ENCODE measurements around the gene ATP8A1.
"Not testable (repeated sequence)": the region's sequence is repeated elsewhere in the genome, so short reads cannot be mapped to it uniquely, and the experiment has no call there.

The ATP8A1 gene

GRCh38 chr4:42397635-42398170 lies 259.2 kb downstream of the ATP8A1 start:
- DNase-seq = no peak

- DNase-seq = no peak
Measured at GRCh38 chr4:42396752-42397634, 259.9 kb downstream of the ATP8A1 start, which contains the start of gene SHISA3. SHISA3 (plus strand) TSS chr4:42397488; CDS start chr4:42398057, 569 bp downstream.

- DNase-seq = no peak
Measured at GRCh38 chr4:42396361-42396751, 260.5 kb downstream of the ATP8A1 start.

GRCh38 chr4:42395595-42395994 lies 261.3 kb downstream of the ATP8A1 start:
- no peak for DNase-seq

GRCh38 chr4:42392436-42392835 lies 264.5 kb downstream of the ATP8A1 start:
- no peak for DNase-seq

- DNase-seq = no peak
Measured at GRCh38 chr4:42391981-42392380, 264.9 kb downstream of the ATP8A1 start.

GRCh38 chr4:42391355-42391664 lies 265.6 kb downstream of the ATP8A1 start:
- DNase-seq = no peak

- DNase-seq = no peak
Measured at GRCh38 chr4:42390622-42391354, 266.1 kb downstream of the ATP8A1 start.

- no peak for DNase-seq
Measured at GRCh38 chr4:42385516-42385915, 271.4 kb downstream of the ATP8A1 start.

GRCh38 chr4:42381666-42382065 lies 275.2 kb downstream of the ATP8A1 start:
- DNase-seq = no peak

- no peak for DNase-seq
Measured at GRCh38 chr4:42377497-42377896, 279.4 kb downstream of the ATP8A1 start.

GRCh38 chr4:42372303-42372702 lies 284.6 kb downstream of the ATP8A1 start:
- not testable (repeated sequence) for DNase-seq

GRCh38 chr4:42371305-42372252 lies 285.3 kb downstream of the ATP8A1 start:
- DNase-seq = peak; percentile 20

GRCh38 chr4:42369489-42369888 lies 287.4 kb downstream of the ATP8A1 start:
- no peak for DNase-seq

GRCh38 chr4:42366959-42367358 lies 289.9 kb downstream of the ATP8A1 start:
- DNase-seq = no peak

- DNase-seq = no peak
Measured at GRCh38 chr4:42364266-42365053, 292.4 kb downstream of the ATP8A1 start.

GRCh38 chr4:42363614-42364013 lies 293.3 kb downstream of the ATP8A1 start:
- no peak for DNase-seq

- no peak for DNase-seq
Measured at GRCh38 chr4:42362591-42362990, 294.3 kb downstream of the ATP8A1 start.

- DNase-seq = no peak
Measured at GRCh38 chr4:42361456-42361855, 295.4 kb downstream of the ATP8A1 start.

- no peak for DNase-seq
Measured at GRCh38 chr4:42360256-42360669, 296.6 kb downstream of the ATP8A1 start.

GRCh38 chr4:42359711-42360110 lies 297.2 kb downstream of the ATP8A1 start:
- DNase-seq = no peak

Measured in NCI-H1694 (cell line).